GM18907 (cell line): ENCODE measurements around the gene RXYLT1.
"Not testable (repeated sequence)": the region's sequence is repeated elsewhere in the genome, so short reads cannot be mapped to it uniquely, and the experiment has no call there.

Source experiments
- ATAC-seq: cut with Tn5 transposase; IDR thresholded peaks from one replicate; pipeline ENCODE4 v1.9.1; 2021; ENCODE audit warnings: mild to moderate bottlenecking, moderate library complexity; ENCODE audit not compliant: unreplicated experiment

RXYLT1 gene

GRCh38 chr12:63841571-63841970 lies 61.9 kb downstream of the RXYLT1 start:
- ATAC-seq = no peak

GRCh38 chr12:63842750-63843149 lies 63.0 kb downstream of the RXYLT1 start:
- ATAC-seq = not testable (repeated sequence)

GRCh38 chr12:63843254-63843720 lies 63.6 kb downstream of the RXYLT1 start:
- ATAC-seq = no peak

- ATAC-seq = peak; percentile 98
Measured at GRCh38 chr12:63843721-63844390, 64.1 kb downstream of the RXYLT1 start.

- peak; percentile 42 for ATAC-seq
Measured at GRCh38 chr12:63844391-63845341, 65.0 kb downstream of the RXYLT1 start, which contains the start of gene SRGAP1. Gene SRGAP1 (plus strand): TSS chr12:63844700. CDS start chr12:63844817, 117 bp downstream.

GRCh38 chr12:63845726-63846125 lies 66.0 kb downstream of the RXYLT1 start:
- no peak for ATAC-seq

GRCh38 chr12:63846238-63846967 lies 66.7 kb downstream of the RXYLT1 start:
- ATAC-seq = no peak

- ATAC-seq = no peak
Measured at GRCh38 chr12:63848450-63848849, 68.7 kb downstream of the RXYLT1 start.

- ATAC-seq = no peak
Measured at GRCh38 chr12:63849106-63849620, 69.5 kb downstream of the RXYLT1 start.

GRCh38 chr12:63849641-63850040 lies 69.9 kb downstream of the RXYLT1 start:
- ATAC-seq = no peak

GRCh38 chr12:63853978-63854377 lies 74.3 kb downstream of the RXYLT1 start:
- ATAC-seq = no peak

- ATAC-seq = no peak
Measured at GRCh38 chr12:63855299-63855698, 75.6 kb downstream of the RXYLT1 start.

- no peak for ATAC-seq
Measured at GRCh38 chr12:63857771-63858670, 78.3 kb downstream of the RXYLT1 start.
